M059J (cell line): Measurements from ENCODE around the gene ZDHHC11. TPM values are rescaled to one million over a fixed set of nuclear protein-coding genes. Genes with fewer than 3 reads are reported as not detected.

Source experiments
- DNase-seq: peaks from one replicate; pipeline ENCODE4 v3.0.0-alpha.2; 2012; ENCODE audit warnings: low read depth
- total RNA-seq: library from RNA; depleted of rRNA; stranded (reverse); fragments of >200 nt; shearing (Covaris generic); gene quantifications from 2 replicates; pipeline ENCODE4 v1.2.3, GENCODE V29; 2014; rRNA removed

Gene ZDHHC11, protein sequence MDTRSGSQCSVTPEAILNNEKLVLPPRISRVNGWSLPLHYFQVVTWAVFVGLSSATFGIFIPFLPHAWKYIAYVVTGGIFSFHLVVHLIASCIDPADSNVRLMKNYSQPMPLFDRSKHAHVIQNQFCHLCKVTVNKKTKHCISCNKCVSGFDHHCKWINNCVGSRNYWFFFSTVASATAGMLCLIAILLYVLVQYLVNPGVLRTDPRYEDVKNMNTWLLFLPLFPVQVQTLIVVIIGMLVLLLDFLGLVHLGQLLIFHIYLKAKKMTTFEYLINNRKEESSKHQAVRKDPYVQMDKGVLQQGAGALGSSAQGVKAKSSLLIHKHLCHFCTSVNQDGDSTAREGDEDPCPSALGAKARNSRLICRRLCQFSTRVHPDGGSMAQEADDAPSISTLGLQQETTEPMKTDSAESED
- total RNA-seq: 0.22 and 0.44 TPM in 2 replicates

DNA sequence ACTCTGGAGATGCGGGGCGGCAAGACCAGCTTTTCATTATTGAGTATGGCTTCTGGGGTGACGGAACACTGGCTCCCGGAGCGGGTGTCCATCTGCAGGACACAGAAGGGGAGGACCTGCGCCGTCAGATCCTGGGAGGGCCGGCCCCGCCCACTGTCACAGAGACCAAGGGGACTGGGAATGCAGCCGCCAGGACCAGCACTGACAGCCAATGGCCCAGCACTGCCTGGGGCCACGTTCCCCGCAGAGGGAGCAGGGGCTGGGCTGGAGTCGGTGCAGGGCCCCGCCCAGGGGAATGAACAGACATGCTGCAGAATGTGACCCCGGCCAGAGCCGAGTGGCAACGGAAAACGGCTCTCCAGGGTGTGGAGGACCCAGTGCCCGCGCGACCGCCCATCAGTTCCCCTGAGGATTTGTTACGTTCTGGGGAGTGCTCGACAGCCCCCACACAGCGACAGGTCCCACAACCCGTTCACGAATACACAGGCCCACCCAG lies at the start of gene ZDHHC11:
Gene ZDHHC11 (minus strand): TSS at position 476 of the 496 bp plus-strand sequence. CDS start 384 bp downstream, at position 92.
- DNase-seq: peak; percentile 39

DNA sequence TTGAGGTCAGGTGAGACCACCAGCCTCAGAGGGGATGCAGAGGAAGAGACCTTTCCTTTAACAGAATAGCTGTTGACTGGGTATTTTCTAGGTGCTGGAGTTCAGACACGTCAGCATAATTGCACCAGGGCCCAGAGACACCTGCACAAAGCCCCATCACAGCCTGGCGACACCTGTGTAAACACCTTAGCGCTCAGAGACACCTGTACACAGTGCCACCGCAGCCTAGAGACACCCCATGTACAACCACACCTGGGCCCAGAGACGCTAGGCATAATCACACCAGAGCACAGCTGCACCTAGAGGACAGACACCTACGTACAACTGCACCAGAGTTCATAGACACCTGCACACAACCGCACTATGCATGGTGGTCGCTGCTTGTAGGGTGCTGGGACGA lies 42.9 kb upstream of the ZDHHC11 start:
- no peak for DNase-seq

DNA sequence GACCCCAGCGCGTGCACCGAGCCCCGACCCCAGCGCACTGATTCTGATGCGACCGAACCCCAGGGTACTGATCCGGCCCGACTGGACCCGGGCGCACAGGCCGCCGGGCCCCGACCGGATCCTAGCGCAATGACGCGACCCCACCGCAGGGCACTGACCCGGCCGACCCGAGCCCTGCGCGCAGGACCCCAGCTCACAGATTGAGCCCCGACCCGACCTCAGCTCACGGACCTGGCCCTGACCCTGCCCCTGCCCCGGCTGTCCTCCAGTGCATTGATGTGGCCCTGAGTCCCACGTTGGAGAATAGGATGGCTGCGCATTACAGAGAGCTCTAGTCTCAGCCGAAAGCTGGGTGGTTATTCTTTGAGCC lies 42.3 kb upstream of the ZDHHC11 start:
- no peak for DNase-seq

DNA sequence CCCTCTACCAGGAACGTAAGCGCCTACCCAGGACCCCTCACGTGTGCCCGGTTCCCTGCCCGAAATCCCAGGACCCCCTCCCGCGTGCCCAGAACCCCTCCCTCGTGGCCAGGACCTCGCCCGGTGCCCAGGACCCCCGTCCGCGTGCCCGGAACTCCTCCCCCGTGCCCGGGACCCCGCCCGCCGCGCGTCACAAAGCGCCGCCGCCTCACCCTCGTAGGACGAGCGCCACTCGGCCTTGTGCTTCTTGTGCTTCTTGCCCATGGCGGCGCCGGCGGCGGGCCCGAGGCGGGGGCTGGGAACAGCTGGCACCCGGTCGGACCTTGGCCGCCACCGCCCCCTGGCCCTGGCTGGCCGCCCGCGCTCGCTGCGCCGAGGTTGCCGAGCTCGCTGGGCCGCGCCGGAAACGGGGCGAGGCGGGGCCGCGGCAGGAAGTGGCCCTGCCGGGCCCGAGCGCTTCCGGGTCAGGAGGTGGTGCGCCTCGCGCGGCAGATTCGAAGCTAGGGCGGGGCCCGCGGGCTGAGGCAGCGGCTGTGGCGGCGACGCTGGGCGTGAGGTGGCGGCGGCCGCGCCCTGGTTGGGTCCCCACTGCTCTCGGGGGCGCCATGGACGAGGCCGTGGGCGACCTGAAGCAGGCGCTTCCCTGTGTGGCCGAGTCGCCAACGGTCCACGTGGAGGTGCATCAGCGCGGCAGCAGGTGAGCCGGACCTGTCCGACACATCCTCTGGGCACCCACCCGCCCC lies 41.8 kb upstream of the ZDHHC11 start, which contains the start of the genes BRD9 and TRIP13:
Gene BRD9 (minus strand): TSS at position 408 of the 743 bp plus-strand sequence. CDS start 144 bp downstream, at position 264.
Gene TRIP13 (plus strand): TSS at position 491 of the 743 bp plus-strand sequence. CDS start 115 bp downstream, at position 606.
- peak; percentile 80 for DNase-seq

DNA sequence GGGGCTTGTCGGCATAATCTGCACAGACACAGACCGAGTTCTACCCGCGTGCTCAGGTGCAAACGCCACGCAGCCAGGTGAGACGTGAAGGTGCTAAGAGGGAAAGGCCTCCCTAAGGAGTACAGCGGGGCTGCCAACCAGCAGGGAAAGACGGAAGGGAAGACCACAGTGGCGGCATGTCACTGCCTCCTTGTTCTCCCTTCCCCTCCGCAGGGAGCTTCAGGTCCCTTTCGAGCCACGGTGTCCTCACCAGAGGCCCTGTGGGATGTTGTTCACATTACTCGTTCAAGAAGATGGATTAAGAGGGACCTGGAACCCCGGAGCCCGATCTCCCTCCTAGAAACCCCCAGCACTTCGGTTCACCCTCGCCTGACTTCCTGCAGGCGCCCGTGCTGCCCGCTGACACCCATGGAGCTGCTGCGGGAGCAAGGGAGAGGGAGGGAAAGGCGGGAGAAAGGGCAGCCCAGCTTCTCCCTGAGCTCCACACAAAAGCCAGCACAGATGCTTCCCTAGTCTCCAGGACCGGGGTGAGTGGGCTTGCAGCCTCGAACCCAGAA lies 41.1 kb upstream of the ZDHHC11 start:
- peak; percentile 19 for DNase-seq

DNA sequence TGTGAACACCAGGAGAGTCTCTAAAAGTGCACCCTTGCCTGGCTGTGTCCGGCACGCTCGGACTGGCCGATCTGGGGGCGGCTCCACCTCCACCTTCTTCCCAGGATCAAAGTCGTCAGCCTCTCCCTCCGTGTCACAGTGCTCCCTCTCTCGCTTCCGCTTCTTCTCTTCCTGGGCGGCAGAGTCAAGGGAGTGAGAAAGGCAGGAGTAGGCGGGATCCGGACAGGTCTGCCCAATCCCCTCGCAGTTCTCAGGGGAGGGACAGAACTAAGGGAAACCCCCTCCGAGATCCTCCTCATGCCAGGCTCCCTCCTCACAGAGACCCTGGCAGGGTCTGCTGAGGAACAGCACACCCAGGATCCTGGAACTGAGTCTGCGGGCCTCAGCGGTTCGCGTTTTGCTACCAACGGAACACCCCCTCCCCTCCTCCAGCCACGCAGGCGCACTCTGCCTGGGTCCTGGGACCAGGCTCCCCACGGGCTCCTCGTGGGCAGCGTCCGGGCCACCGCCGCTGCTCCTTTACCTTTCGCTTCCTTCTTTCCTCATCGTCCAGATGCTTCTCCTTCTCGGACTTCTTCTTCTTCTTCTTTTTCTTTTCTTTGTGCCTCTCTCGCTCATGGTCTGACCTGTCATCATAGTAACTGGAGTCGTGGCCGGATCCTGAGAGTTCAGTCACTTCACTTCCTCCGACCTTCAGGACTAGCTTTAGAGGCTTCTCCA lies 40.5 kb upstream of the ZDHHC11 start:
- no peak for DNase-seq

DNA sequence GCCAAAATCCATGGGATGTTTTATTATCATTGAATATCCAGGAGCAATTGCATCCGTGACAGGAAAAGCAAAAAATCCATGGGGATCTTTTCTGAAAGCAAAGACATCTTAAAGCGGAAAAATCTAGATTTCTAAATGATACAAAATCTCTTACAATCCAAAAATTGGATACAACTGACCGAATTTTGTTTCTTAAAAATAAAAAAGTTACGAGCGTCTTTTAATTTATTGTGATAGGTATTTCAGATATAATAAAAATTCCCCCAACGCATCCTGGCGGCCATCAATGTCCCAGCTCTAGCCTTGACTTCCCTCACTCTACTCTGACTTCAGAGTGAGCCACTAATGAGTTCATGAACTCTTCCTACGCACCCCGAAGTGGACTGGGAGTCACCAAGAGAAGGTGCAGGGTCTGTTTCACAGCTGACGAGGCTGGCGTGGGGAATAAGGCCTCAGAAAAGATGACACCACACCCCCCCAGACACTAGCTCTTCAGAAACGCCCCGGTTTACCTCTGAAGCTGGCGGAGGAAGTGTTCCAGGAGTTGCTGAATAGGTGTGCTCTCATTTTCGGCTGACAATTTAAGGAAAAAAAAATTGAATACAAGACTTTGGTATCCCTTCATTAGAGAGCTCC lies 38.4 kb upstream of the ZDHHC11 start:
- DNase-seq: no peak

DNA sequence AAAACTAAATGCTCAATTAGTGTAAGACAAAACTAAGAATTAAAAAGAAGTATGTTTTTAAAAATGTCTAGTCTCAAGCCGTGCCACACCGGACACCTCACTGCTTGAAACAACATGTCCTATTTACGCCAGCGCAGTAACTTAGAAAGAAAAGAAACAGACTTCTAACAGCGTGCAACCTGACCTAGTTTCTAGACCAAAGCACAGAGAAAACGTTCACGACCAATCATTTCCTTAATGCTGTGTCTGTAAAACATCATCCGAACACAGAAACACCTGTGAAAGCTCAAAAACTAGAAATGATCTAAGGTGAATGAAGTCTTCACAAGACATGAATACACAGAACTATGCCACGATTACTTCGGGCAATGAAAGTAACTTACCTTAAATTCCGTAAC lies 37.9 kb upstream of the ZDHHC11 start:
- DNase-seq: no peak

DNA sequence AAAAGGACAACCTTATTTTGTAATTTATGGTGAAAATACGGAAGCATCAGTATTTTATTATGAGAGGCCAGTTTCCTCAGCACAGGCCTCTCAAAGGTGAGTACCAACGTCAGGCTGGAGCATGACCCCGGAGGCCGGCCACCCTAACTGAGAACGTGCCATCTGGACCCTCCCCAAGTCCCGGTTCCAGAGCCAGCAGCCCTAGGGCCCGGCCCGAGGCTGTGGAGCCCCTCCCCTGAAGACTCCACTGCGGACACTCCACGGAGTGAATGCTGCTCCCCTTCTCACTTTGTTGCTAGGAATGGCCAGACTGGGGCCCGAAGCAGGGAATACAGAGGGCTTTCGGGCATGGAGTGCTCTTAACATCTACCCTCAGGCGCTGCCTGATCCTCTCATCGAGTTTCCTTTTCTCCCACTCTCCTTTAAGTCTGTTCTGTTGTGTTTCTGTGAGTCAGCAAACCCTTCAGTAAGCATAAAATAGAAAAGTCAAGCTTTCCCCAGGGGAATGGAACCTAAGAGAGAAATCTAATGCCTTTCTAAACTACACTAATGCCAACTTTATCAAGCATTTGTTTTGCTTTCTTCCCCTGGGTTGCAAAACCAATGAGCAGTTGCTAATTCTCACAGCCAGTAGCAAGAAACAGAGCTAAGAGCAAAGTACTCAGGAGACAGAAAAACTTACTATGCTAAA lies 37.3 kb upstream of the ZDHHC11 start:
- no peak for DNase-seq

DNA sequence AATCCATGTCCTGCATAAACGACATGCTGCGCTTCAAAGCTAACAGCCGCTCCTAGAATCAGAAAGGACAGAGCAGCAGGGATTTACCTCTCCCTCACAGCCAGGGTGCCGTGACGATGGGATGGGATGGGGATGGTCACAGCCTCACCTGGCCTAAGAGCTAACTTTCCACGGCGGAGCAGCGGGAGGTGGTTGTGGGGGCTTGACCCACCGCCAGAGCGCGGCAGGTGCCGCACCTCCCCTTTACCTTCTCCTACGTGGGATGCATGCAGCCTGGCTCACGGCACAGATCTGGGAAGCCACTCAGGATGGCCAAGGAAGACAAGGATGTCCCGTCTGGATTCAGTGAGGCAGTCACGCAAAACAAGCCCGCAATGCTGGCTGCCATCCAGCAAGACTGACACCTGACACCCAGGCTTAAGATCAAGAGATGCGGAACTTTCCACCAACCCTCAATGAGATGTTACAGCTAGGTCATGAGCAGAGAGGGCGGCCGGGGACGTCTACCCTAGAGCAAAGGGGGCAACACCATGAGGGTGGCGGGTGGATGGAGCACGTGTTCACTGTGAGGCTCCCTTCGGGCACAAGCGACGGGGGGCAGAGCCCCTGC lies 36.0 kb upstream of the ZDHHC11 start:
- DNase-seq: no peak

DNA sequence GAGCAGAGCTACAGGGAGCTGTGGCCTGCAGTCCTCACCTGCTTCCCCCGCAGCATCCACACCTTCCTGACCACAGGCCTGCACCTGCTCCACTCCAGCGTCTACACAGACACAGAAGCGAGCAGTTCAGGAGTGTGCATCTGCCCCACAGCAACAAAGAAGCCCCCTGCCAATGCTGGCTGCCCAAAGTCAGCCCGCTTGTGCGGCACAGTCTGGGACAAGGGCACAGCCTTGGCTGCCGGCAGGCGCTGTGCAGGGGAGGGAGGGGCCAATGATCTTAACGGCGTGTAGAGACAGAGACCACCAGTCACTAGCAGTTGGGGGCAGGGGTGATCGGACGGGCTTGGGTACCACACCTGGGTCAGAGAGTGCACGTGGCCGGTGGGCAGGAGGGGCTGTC lies 35.2 kb upstream of the ZDHHC11 start:
- DNase-seq: no peak

DNA sequence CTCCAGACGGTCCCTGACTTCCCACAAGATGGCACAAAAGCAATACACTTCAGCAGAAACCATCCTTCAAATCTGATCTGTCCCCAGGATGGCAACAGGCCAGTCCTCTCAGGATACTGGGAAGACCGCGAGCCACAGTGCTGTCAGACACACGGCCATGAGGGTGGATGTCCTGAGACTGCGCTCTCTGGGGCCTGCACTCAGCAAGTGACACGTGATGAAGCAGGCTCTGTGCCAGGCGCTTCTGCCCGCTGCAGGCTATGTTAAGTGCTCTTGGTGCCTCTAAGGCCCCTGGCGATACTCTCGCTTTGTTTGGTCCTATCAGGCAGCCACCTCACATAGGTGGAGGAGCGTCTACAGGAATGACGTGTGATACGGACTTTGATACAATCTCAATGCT lies 34.7 kb upstream of the ZDHHC11 start:
- DNase-seq: peak; percentile 4

DNA sequence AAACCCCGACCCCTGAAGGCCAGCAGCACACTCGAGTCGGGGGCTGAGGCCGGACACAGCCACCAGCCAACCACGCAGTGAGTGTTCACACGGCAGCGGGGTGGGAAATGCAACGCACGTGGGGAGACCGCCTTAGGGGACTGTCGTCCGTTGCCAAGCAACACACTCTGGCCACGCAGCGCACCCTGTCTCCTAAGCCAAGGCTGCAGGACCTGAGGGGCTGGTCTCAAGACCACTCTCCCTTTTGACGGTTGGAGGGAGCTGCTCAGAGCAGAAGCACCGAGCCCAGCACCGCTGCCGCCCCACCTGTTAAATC lies 34.3 kb upstream of the ZDHHC11 start:
- DNase-seq: no peak

DNA sequence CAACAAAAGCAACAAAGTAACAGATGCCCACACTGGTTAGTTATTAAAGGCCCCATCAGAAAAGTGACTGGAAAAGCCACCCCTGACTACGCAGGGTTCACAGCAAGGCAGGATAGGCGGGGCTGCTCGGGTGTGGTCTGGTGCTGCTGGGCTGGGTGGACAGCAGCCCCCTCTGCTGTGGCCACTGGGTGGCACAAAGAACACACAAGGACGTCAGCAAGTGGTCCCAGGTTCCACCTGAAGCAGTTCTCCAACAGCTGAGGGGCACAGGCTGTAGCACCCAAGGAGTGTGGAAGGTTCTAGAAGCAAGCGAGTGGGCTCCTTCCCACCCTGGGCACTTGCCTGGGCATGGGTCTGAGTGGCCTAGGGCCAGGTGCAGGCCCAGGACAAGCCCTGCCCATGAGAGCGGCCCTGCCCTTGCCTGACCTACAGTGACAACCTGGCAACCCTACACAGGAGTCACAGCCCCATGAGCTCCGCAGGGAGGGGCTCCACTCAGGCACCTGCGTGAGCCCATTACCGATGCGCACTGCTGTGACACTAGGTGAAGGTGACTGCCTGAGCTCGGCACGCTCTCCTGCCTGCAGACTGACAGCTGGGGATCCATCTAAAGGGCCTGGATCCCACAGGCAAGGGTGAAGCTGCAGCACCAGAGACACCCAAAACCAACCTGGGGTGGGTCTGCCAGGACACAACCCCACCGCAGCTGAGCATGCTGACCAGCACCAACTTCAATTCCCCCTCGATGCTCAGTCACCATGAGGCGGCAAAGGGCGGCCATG lies 33.8 kb upstream of the ZDHHC11 start:
- DNase-seq: no peak

DNA sequence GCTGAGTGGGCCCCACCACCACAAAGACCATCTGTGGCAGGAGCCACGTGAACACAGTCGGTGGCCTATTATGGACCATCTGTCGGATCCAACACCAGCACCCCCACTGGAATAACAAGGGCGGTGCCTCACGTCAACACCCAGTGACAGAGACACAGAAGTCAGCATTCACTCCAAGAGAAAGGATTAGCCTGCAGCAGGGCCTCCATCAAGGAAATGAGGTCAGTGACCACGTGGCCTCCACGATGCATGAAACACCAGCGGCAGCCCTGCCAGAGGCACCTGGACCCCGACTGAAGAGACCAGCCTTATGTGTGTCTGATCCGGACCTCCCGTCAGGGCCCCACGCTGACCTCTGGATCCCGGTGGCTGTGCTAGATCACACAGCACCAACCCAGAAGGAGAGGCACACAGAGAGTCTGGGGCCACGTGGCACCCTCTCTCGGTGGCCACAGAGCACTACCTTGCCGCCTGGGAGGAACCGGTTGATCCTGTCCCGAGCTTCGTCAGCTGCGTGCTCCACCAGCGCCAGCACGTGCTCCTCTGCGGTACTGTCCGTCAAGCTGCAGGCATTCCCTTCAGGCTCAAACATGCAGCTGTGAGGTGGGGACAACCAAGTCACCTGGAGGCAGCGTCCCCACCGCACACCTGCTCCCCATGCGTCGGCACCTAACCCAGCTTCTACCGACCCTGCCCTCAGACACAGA lies 32.8 kb upstream of the ZDHHC11 start:
- DNase-seq: no peak

DNA sequence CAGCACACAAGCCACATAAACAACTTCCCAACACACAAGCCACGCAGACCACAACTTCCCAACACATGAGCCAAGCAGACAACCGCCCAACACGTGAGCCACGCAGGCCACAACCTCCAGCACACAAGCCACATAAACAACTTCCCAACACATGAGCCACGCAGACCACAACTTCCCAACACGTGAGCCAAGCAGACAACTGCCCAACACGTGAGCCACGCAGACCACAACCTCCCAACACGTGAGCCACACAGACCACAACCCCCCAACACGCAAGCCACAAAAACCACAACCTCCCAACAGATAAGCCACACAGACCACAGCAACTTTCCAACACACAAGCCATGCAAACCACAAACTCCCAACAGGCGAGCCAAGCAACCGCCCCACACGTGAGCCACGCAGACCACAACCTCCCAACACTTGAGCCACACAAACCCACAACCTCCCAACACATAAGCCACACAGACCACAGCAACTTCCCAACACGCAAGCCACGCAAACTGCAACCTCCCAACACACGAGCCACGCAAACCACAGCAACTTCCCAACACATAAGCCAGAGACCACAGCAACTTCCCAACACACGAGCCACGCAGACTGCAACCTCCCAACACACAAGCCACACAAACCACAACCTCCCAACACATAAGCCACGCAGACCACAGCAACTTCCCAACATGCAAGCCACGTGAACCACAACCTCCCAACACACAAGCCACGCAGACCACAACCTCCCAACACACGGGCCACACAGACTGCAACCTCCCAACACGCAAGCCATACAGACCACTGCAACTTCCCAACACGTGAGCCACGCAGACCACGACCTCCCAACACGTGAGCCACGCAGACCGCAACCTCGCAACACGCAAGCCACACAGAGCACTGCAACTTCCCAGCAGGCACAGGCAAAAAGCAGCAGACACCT lies 31.7 kb upstream of the ZDHHC11 start:
- no peak for DNase-seq

DNA sequence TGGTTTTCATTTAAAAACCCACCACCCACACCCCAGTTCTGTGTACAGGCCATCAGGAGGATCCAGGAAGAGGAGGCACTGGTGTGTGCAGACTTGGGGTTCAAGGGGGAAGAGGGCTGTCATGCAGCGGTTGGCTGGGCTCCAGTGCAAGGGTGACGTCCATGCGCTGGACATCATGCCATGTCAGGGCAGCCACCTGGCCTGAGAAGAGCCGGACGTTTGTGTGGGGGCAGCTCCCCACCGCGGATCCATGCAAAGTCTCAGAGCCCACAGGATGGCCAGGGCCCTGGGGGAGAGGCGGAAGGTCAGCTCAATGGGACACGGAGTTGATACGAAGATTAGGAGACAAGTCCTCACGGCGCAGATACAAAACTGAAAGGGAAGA lies 30.8 kb upstream of the ZDHHC11 start:
- DNase-seq: no peak
